PC-9 (cell line): ENCODE data around the gene ZMAT5. TPM values are rescaled to one million over a fixed set of nuclear protein-coding genes. Genes with fewer than 3 reads are reported as not detected.

Source experiments
- BruUV-seq: library from RNA; stranded (reverse); fragments of 400-500 nt; replicated peaks from 2 replicates; lab custom pipeline; 2021; lab: Mats Ljungman, UMichigan
- CTCF ChIA-PET: fragments of 300-600 bp; sonication (Branson Sonifier 250); formaldehyde crosslinking; loops from one replicate; lab custom pipeline; 2022; ENCODE audit warnings: antibody characterized with exemption; lab: Charles Lee
- POLR2A ChIA-PET: fragments of 300-600 bp; sonication (Branson Sonifier 250); formaldehyde crosslinking; loops from one replicate; lab custom pipeline; 2022; ENCODE audit warnings: antibody characterized with exemption; ENCODE audit not compliant: unreplicated experiment; lab: Charles Lee
- DNase-seq, 2 experiments: peaks; one replicate each; pipeline versions ENCODE4 v3.0.0 to v3.0.0-alpha.2; 2015 to 2022; ENCODE audit warnings: mixed read lengths in 1 of 2
- H2AFZ ChIP-seq: fragments of 200-600 bp; sonication (generic); 2 replicates; pipeline ENCODE4 v1.8.1; 2017; ENCODE audit warnings: antibody characterized with exemption
- H3F3A ChIP-seq: fragments of 200-600 bp; sonication (generic); 2 replicates; pipeline ENCODE4 v1.8.1; 2017; ENCODE audit warnings: antibody characterized with exemption, mild to moderate bottlenecking, low read depth; ENCODE audit not compliant: insufficient read depth
- H3K27ac ChIP-seq: fragments of 200-600 bp; sonication (generic); 2 replicates; pipeline ENCODE4 v1.6.1; 2016; ENCODE audit warnings: mixed run types
- H3K27me3 ChIP-seq: fragments of 200-600 bp; sonication (generic); 2 replicates; pipeline ENCODE4 v1.6.1; 2016; ENCODE audit warnings: low read depth, mixed run types; ENCODE audit not compliant: insufficient read depth
- H3K36me3 ChIP-seq: fragments of 200-600 bp; sonication (generic); 2 replicates; pipeline ENCODE4 v1.6.1; 2016; ENCODE audit warnings: low read depth, mixed run types
- H3K4me1 ChIP-seq: fragments of 200-600 bp; sonication (generic); replicated peaks from 2 replicates; pipeline ENCODE4 v1.6.1; 2016; ENCODE audit warnings: mixed run types; ENCODE audit not compliant: insufficient read depth
- H3K4me2 ChIP-seq: fragments of 200-600 bp; sonication (generic); 2 replicates; pipeline ENCODE4 v1.6.1; 2017; ENCODE audit warnings: mixed run types
- H3K4me3 ChIP-seq: fragments of 200-600 bp; sonication (generic); 2 replicates; pipeline ENCODE4 v1.6.1; 2016; ENCODE audit warnings: mixed run types
- H3K79me2 ChIP-seq: fragments of 200-600 bp; sonication (generic); 2 replicates; pipeline ENCODE4 v1.6.1; 2017; ENCODE audit warnings: low read depth, mixed run types
- H3K9me2 ChIP-seq: fragments of 200-600 bp; sonication (generic); 2 replicates; pipeline ENCODE4 v1.8.1; 2017; ENCODE audit warnings: mild to moderate bottlenecking; ENCODE audit not compliant: insufficient read depth
- H3K9me3 ChIP-seq: fragments of 200-600 bp; sonication (generic); 2 replicates; pipeline ENCODE4 v1.8.1; 2016; ENCODE audit warnings: low read depth; ENCODE audit not compliant: insufficient read depth
- H4K20me1 ChIP-seq: fragments of 200-600 bp; sonication (generic); 2 replicates; pipeline ENCODE4 v1.8.1; 2017; ENCODE audit not compliant: insufficient read depth
- EZH2 ChIP-seq: fragments of 200-600 bp; sonication (generic); IDR thresholded peaks from 2 replicates; pipeline ENCODE4 v1.8.0; 2017; ENCODE audit warnings: antibody characterized with exemption, low read depth
- intact Hi-C: fragments of 100-400 bp; cut with micrococcal nuclease; formaldehyde crosslinking; loops from one replicate; pipeline ENCODE4 v1.10.0; 2022; ENCODE audit not compliant: unreplicated experiment
- total RNA-seq: library from RNA; stranded (reverse); gene quantifications from 2 replicates; pipeline ENCODE4 v1.2.3, GENCODE V29; 2021
- TF ChIP-seq, protein P1 (sequence below): fragments of 200-600 bp; sonication (generic); conservative IDR thresholded peaks from 2 replicates; pipeline ENCODE4 v1.6.1; 2017; ENCODE audit warnings: mixed run types, antibody characterized with exemption, mild to moderate bottlenecking, moderate library complexity

Gene ZMAT5
- total RNA-seq, 1 experiment from 2014 or later: 14.2 TPM

DNA sequence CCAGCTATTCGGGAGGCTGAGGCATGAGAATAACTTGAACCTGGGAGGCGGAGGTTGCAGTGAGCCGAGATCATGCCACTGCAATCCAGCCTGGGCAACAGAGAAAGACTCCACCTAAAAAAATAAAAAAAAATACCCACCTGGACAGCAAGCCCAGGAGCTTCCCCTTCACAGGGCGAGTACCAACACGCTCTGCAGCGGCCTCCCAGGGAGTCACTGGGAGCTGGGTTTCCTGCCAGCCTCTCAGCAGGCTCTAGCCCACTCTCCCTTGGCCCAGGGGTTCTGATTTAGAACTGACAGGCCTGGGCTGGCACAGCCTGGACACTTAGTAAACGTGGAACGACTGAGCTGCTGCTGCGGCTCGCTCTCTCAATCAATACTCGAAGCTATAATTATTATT, 49.0 kb downstream of the ZMAT5 start:
- POLR2A ChIA-PET: no interaction called here
- no peaks in the 10 kb centered on the region for H3K9me2 ChIP-seq
- no TSS peak for BruUV-seq

DNA sequence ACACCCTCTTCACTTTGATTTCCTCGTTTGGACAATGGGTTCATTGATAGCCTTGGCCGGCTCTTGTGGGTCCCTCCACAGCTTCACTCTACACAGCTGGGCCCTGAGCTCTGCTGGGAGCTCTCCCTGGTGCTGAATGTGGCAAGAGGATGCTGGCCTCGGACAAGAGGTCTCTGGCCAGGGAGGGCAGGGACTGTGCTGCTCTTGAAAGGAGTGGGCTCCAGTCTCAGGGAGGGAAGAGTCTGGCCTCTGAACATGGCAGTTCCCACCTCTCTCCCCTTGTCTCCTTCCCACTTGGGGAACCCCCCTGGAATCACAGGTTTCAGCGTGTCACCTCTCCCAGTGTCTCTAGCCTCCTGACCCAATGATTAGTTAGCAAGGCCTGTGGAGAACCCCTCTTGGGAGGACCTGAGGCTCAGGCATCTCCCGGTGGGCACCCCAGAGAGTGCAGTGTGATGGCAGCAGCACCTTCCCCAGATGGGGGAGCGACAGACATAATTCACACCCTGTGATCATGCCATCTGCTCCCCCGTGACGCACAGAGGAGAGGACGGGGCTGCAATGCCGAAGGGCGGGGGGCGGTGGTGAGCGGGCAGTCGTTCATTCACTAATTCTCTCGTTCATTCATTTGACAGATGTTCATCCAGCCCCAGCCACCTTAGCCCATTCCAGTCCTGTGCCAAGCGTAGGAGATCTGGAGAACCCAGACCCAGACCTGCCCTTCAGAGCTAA, 49.8 kb downstream of the ZMAT5 start:
- DNase-seq: peak; percentile 54 to 55
- Histone ChIP-seq H3K4me1 (no peaks in the 10 kb centered on the region), H3K36me3 (no peaks in the 10 kb centered on the region), H3F3A (no peaks in the 10 kb centered on the region), H4K20me1 (0 out of 2 replicates have a peak, but pooled peaks cover 4% of the 10 kb centered on the region), H3K4me3 (no peak overlapping the region), H3K9me2 (no peaks in the 10 kb centered on the region), H3K27ac (no peak overlapping the region), H3K79me2 (no peaks in the 10 kb centered on the region), H2AFZ (no peak overlapping the region), H3K9me3 (no peaks in the 10 kb centered on the region), H3K4me2 (no peak overlapping the region), H3K27me3 (peaks cover 20% of the 10 kb centered on the region)
- POLR2A ChIA-PET: interaction anchor here (0.6 kb wide), 1 partner anchor 474 kb away, joined by 3 read pairs; no protein-coding TSS in a partner anchor
- BruUV-seq: no TSS peak
- CTCF ChIA-PET: interaction anchor here (0.6 kb wide), 1 partner anchor 385 kb away, joined by 3 read pairs; no protein-coding TSS in a partner anchor
- intact Hi-C loops: no loop called here
- TF ChIP-seq EZH2: no peak

More for the DNA sequence above, 49.0 kb downstream of the ZMAT5 start:
- H3K36me3 ChIP-seq: no peaks in the 10 kb centered on the region
- H3K4me1 ChIP-seq: no peaks in the 10 kb centered on the region
- H3K27me3 ChIP-seq: peaks cover 20% of the 10 kb centered on the region
- no peaks in the 10 kb centered on the region for H3K9me3 ChIP-seq
- 0 out of 2 replicates have a peak, but pooled peaks cover 4% of the 10 kb centered on the region for H4K20me1 ChIP-seq
- no peaks in the 10 kb centered on the region for H3K79me2 ChIP-seq
- intact Hi-C loops: no loop called here
- DNase-seq: no peak
- no peak overlapping the region for H3K4me2 ChIP-seq
- no peak for TF ChIP-seq EZH2
- TF ChIP-seq, protein P1, sequence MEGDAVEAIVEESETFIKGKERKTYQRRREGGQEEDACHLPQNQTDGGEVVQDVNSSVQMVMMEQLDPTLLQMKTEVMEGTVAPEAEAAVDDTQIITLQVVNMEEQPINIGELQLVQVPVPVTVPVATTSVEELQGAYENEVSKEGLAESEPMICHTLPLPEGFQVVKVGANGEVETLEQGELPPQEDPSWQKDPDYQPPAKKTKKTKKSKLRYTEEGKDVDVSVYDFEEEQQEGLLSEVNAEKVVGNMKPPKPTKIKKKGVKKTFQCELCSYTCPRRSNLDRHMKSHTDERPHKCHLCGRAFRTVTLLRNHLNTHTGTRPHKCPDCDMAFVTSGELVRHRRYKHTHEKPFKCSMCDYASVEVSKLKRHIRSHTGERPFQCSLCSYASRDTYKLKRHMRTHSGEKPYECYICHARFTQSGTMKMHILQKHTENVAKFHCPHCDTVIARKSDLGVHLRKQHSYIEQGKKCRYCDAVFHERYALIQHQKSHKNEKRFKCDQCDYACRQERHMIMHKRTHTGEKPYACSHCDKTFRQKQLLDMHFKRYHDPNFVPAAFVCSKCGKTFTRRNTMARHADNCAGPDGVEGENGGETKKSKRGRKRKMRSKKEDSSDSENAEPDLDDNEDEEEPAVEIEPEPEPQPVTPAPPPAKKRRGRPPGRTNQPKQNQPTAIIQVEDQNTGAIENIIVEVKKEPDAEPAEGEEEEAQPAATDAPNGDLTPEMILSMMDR: no peak
- CTCF ChIA-PET: no interaction called here
- no peak overlapping the region for H2AFZ ChIP-seq
- no peak overlapping the region for H3K4me3 ChIP-seq
- H3F3A ChIP-seq: no peaks in the 10 kb centered on the region
- no peak overlapping the region for H3K27ac ChIP-seq

DNA sequence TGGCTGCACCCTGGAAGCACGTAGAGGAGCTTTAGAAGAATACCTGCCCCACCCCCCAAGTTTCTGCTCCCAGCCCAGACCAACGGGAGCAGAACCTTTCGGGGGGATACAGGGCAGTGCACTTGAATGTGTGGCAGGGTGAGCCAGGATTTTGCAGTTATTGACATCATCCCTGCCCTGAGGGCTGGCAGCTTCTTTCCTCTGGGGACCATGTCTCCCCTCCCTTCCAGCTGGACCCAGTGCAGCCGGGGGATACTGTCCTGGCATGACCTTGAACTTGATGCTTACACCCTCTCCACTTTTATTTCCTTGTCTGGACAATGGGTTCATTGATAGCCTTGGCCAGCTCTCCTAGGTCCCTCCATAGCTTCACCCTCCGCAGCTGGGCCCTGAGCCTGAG, 51.1 kb downstream of the ZMAT5 start:
- DNase-seq: no peak
- CTCF ChIA-PET: no interaction called here
- intact Hi-C loops: no loop called here

More for the DNA sequence above, 51.1 kb downstream of the ZMAT5 start:
- Histone ChIP-seq H3K79me2 (no peaks in the 10 kb centered on the region), H4K20me1 (0 out of 2 replicates have a peak, but pooled peaks cover 4% of the 10 kb centered on the region), H3K27me3 (peaks cover 15% of the 10 kb centered on the region), H3K27ac (no peak overlapping the region), H3K4me3 (no peak overlapping the region), H2AFZ (no peak overlapping the region), H3F3A (no peaks in the 10 kb centered on the region), H3K36me3 (no peaks in the 10 kb centered on the region), H3K9me2 (no peaks in the 10 kb centered on the region), H3K4me2 (no peak overlapping the region), H3K4me1 (0 out of 2 replicates have a peak, but pooled peaks cover 9% of the 10 kb centered on the region), H3K9me3 (no peaks in the 10 kb centered on the region)
- POLR2A ChIA-PET: interaction anchor here (0.6 kb wide), 1 partner anchor 965 kb away, joined by 12 read pairs; no protein-coding TSS in a partner anchor
- BruUV-seq: no TSS peak
- TF ChIP-seq, protein P1: no peak
- TF ChIP-seq EZH2: no peak
